ENCODE results near the gene HYCC2.
"Not testable (repeated sequence)": the region's sequence is repeated elsewhere in the genome, so short reads cannot be mapped to it uniquely, and the experiment has no call there.

Gene HYCC2

DNA sequence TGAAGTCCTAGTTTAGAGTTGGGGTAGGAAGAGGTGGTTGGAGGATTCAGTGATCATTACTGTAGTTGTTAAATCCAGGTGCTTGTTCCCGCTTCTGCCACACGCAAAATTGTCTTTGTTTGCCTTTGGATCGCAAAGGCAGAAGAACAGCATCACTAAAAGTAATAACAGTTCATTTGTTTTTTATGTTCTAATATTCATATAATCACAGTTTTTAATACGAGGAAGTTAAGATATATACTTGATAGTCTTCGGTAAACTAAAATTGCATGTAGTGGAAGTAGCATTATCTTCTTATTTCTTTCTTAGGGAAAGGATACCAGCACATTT lies 695 bp upstream of the HYCC2 start:
- TF ChIP-seq ZFX (IDR thresholded peaks at IDR 0.05) = no peak
- TF ChIP-seq, protein P1, sequence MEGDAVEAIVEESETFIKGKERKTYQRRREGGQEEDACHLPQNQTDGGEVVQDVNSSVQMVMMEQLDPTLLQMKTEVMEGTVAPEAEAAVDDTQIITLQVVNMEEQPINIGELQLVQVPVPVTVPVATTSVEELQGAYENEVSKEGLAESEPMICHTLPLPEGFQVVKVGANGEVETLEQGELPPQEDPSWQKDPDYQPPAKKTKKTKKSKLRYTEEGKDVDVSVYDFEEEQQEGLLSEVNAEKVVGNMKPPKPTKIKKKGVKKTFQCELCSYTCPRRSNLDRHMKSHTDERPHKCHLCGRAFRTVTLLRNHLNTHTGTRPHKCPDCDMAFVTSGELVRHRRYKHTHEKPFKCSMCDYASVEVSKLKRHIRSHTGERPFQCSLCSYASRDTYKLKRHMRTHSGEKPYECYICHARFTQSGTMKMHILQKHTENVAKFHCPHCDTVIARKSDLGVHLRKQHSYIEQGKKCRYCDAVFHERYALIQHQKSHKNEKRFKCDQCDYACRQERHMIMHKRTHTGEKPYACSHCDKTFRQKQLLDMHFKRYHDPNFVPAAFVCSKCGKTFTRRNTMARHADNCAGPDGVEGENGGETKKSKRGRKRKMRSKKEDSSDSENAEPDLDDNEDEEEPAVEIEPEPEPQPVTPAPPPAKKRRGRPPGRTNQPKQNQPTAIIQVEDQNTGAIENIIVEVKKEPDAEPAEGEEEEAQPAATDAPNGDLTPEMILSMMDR (conservative IDR thresholded peaks at IDR 0.05) = no peak
- peak overlapping the region; percentile 88 for H3K27ac ChIP-seq

DNA sequence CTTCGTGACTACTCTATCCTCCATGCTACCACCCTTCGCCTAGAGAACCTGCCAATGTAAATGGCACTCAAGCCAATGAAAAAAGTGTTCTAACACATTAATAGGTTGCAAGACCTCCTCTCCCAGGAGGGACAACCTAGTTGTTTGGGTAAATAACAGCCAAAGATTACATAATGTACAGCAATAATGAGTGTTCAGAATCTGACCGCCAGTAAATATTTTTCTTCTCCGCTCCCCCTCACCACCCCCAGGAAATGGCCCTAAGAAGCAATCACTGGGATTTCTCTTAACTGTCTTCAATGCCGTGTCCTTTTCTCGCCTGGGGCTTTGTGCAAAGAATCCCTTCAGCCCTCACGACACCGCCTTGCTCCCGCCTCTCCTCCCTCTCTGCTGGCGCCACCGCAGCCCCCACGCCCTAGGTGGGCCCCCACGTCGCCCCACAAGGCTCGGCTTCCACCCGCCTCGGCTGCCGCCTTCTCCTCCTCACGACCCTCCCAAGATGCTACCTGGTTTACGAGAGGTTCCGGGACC lies 458 bp downstream of the HYCC2 start:
- no peak for TF ChIP-seq ZFX (IDR thresholded peaks at IDR 0.05)
- TF ChIP-seq, protein P1 (conservative IDR thresholded peaks at IDR 0.05) = no peak
- H3K27ac ChIP-seq = peak overlapping the region; percentile 88

GRCh38 chr2:201064797-201065329 lies 6.6 kb downstream of the HYCC2 start:
- TF ChIP-seq, protein P1 (conservative IDR thresholded peaks at IDR 0.05) = no peak
- no peak for TF ChIP-seq ZFX (IDR thresholded peaks at IDR 0.05)
- no peak overlapping the region for H3K27ac ChIP-seq

GRCh38 chr2:201063516-201063915 lies 8.0 kb downstream of the HYCC2 start:
- not testable (repeated sequence) for H3K27ac ChIP-seq

GRCh38 chr2:201059961-201060755 lies 11.3 kb downstream of the HYCC2 start:
- TF ChIP-seq, protein P1 (conservative IDR thresholded peaks at IDR 0.05) = no peak
- TF ChIP-seq ZFX (IDR thresholded peaks at IDR 0.05) = no peak
- H3K27ac ChIP-seq = no peak overlapping the region

DNA sequence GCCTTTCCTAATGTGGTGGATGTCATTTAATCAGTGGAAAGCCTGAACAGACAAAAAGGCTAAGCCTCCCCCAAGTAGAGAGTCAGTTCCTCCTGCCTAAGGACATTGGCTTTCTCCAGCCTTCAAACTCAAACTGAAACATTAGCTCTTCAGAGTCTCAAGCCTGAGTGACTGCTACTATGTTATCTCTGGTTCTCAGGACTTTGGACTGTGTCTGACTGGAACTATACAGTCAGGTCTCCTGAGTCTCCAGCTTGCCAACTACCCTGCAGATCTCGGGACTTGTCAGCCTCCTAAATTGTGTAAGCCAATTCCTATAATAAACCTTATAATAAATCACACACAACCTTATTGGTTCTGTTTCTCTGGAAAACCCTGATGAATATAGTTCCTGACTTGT lies 12.6 kb downstream of the HYCC2 start:
- no peak for TF ChIP-seq ZFX (IDR thresholded peaks at IDR 0.05)
- TF ChIP-seq, protein P1 (conservative IDR thresholded peaks at IDR 0.05) = no peak
- H3K27ac ChIP-seq = no peak overlapping the region

GRCh38 chr2:201057715-201058248 lies 13.7 kb downstream of the HYCC2 start:
- H3K27ac ChIP-seq = no peak overlapping the region
- TF ChIP-seq, protein P1 (conservative IDR thresholded peaks at IDR 0.05) = no peak
- no peak for TF ChIP-seq ZFX (IDR thresholded peaks at IDR 0.05)

Measured in C4-2B (cell line).